OCI-LY1 (cell line): Measurements from ENCODE around the gene SYT15.
"Not testable (repeated sequence)": the region's sequence is repeated elsewhere in the genome, so short reads cannot be mapped to it uniquely, and the experiment has no call there.

Experiments
- EZH2 ChIP-seq: fragments of 200-600 bp; sonication (generic), shearing (Covaris generic); IDR thresholded peaks from 2 replicates; pipeline ENCODE4 v1.8.0; 2017; ENCODE audit warnings: borderline replicate concordance, mixed run types, mild to moderate bottlenecking, antibody characterized with exemption, low read length, moderate library complexity, mixed read lengths
- TF ChIP-seq, protein P1 (sequence below): fragments of 200-600 bp; sonication (generic), shearing (Covaris generic); IDR thresholded peaks from 2 replicates; pipeline ENCODE4 v1.5.1; 2017; ENCODE audit warnings: mild to moderate bottlenecking, antibody characterized with exemption, low read length, moderate library complexity, mixed read lengths

DNA sequence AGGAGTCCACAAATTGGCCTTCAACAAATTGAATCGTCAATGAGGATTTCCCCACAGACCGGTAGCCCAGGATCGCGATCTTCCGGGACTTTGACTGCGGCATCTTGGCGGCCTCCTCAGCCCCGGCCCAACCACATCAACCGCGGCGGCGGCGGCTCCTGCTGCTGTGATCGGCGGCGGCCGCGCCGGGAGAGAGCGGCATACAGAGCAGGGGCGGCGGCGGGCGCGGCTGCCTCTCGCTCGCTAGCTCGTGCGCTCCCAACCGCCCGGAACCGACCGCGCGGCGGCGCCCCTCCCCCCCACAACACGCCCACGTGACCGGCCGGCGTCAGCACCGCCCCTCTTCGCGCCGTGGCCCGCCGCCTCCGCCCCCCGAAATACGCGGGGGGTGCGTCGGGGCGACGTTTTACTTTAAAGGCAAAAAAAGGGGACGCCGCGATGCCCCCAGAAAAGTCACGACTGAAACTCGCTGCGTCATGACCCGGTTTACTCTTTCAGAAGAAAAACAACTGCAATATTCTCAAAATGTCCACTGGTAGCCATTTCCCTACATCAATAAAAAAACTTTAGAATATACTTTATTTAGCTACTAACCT, 56.5 kb downstream of the SYT15 start:
- TF ChIP-seq, protein P1, sequence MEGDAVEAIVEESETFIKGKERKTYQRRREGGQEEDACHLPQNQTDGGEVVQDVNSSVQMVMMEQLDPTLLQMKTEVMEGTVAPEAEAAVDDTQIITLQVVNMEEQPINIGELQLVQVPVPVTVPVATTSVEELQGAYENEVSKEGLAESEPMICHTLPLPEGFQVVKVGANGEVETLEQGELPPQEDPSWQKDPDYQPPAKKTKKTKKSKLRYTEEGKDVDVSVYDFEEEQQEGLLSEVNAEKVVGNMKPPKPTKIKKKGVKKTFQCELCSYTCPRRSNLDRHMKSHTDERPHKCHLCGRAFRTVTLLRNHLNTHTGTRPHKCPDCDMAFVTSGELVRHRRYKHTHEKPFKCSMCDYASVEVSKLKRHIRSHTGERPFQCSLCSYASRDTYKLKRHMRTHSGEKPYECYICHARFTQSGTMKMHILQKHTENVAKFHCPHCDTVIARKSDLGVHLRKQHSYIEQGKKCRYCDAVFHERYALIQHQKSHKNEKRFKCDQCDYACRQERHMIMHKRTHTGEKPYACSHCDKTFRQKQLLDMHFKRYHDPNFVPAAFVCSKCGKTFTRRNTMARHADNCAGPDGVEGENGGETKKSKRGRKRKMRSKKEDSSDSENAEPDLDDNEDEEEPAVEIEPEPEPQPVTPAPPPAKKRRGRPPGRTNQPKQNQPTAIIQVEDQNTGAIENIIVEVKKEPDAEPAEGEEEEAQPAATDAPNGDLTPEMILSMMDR = not testable (repeated sequence)
- not testable (repeated sequence) for TF ChIP-seq EZH2
